Natural killer cell treated with Interleukin-12 subunit alpha and Interleukin-12 subunit beta and Interleukin-15 and Interleukin-18, amount 100 ng/mL, for 72 hours (primary cell): Measurements from ENCODE around the gene MAPK1IP1L. TPM values are rescaled to one million over a fixed set of nuclear protein-coding genes. Genes with fewer than 3 reads are reported as not detected.
"Not testable (repeated sequence)": the region's sequence is repeated elsewhere in the genome, so short reads cannot be mapped to it uniquely, and the experiment has no call there.

Experiments
- ATAC-seq, 2 donors: fragments of 150-1000 bp; cut with Tn5 transposase in 1 of 2; sonication (Bioruptor Pico), chemical (Tn5 transposase) in 1 of 2; 2 replicates each; pipeline ENCODE4 v1.10.0; 2021
- DNase-seq: peaks from one replicate; pipeline ENCODE4 v3.0.0; 2022; ENCODE audit warnings: low spot score
- H3K27ac Mint-ChIP-seq, 2 donors: 1 replicate in 1 of 2; 2 replicates in 1 of 2; pipeline ENCODE4 v1.8.0; 2022; ENCODE audit warnings: mixed read lengths in 2 of 2, mild to moderate bottlenecking in 1 of 2, moderate library complexity in 1 of 2
- H3K27me3 Mint-ChIP-seq, 2 donors: 1 replicate in 1 of 2; 2 replicates in 1 of 2; pipeline ENCODE4 v1.8.0; 2022; ENCODE audit warnings: mixed read lengths in 2 of 2
- H3K36me3 Mint-ChIP-seq: one replicate; pipeline ENCODE4 v1.8.0; 2022; ENCODE audit warnings: mixed read lengths
- H3K4me1 Mint-ChIP-seq, 2 donors: 1 replicate in 1 of 2; 2 replicates in 1 of 2; pipeline ENCODE4 v1.8.0; 2022; ENCODE audit warnings: low read depth in 2 of 2, mixed read lengths in 2 of 2, mild to moderate bottlenecking in 1 of 2
- H3K4me3 Mint-ChIP-seq: one replicate; pipeline ENCODE4 v1.8.0; 2022; ENCODE audit warnings: mixed read lengths
- H3K9me3 Mint-ChIP-seq: 2 replicates; pipeline ENCODE4 v1.8.0; 2022; ENCODE audit warnings: mixed read lengths
- total RNA-seq, 2 donors: library from RNA; stranded (reverse); gene quantifications; one replicate each; pipeline ENCODE4 v1.2.3, GENCODE V29; 2022

MAPK1IP1L gene
- total RNA-seq, 2 donors from 2014 or later, result 99.7 to 119 TPM

DNA sequence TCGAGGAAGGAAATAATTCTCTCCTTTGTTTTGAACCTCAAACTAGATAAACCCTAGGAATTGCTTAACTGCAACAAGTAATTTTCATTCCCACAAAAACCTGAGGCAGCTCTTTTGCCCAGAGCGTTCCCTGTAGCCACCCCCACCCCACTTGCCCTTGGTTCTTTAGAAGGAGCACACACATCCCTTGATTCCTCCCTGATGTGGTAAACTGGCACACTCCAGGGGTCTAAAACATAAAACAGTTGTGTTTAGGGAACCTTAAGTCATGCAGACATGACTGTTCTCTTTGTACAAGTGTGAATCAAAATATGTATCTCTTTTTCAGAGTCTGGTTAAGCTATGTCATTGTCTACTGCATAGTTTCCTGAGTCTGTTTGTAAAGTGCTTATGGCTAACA, 14.0 kb downstream of the MAPK1IP1L start:
- Mint-ChIP-seq H3K27ac (no peak overlapping the region), H3K27me3 (no peaks in the 10 kb centered on the region), H3K4me3 (no peak overlapping the region), H3K4me1 (peaks cover 5 to 20% of the 10 kb centered on the region in 2 donors), H3K36me3 (peaks cover 10% of the 10 kb centered on the region), H3K9me3 (no peaks in the 10 kb centered on the region)
- DNase-seq, result no peak
- no peak for ATAC-seq

DNA sequence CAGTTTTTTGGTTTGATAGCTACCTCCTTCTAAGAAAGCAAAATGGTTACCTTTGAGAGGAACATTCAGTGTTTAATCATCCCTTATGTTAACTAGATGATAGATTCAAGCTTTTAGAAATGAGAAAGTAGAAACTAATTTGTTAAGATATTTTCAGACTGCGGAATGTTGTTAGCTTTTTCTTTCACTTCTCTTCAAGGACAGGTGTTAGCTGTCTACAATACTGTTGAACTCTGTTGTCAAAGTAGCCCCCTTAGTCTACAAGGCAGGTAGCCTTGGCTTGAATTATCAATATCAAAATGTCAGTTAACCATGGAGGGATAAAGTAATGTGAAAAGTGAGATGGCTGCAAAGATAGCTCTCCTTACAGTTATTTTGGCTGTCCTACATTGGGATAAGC, 14.8 kb downstream of the MAPK1IP1L start:
- H3K27ac Mint-ChIP-seq, result no peak overlapping the region
- no peaks in the 10 kb centered on the region for H3K9me3 Mint-ChIP-seq
- peaks cover 10 to 16% of the 10 kb centered on the region in 2 donors for H3K4me1 Mint-ChIP-seq
- ATAC-seq (no peak), DNase-seq (no peak)
- peaks cover 10% of the 10 kb centered on the region for H3K36me3 Mint-ChIP-seq
- H3K4me3 Mint-ChIP-seq, result no peak overlapping the region
- H3K27me3 Mint-ChIP-seq, result no peaks in the 10 kb centered on the region

GRCh38 chr14:55070981-55071411, 19.5 kb downstream of the MAPK1IP1L start:
- no peak overlapping the region for H3K4me3 Mint-ChIP-seq
- DNase-seq (no peak), ATAC-seq (no peak)
- H3K4me1 Mint-ChIP-seq, result peaks cover 17 to 34% of the 10 kb centered on the region in 2 donors
- peak overlapping the region in 1 of 2 donors; percentile 31 for H3K27ac Mint-ChIP-seq
- H3K27me3 Mint-ChIP-seq, result peaks cover 0 to 6% of the 10 kb centered on the region in 2 donors
- no peaks in the 10 kb centered on the region for H3K36me3 Mint-ChIP-seq
- no peaks in the 10 kb centered on the region for H3K9me3 Mint-ChIP-seq

GRCh38 chr14:55071870-55072640, 20.6 kb downstream of the MAPK1IP1L start:
- Mint-ChIP-seq H3K9me3 (no peaks in the 10 kb centered on the region), H3K36me3 (no peaks in the 10 kb centered on the region), H3K4me3 (no peak overlapping the region), H3K27ac (peak overlapping the region in 1 of 2 donors; percentile 31), H3K4me1 (peaks cover 17 to 35% of the 10 kb centered on the region in 2 donors), H3K27me3 (peaks cover 0 to 7% of the 10 kb centered on the region in 2 donors)
- DNase-seq (no peak), ATAC-seq (peak; percentile 67 to 79)

- H3K4me1 Mint-ChIP-seq, result peaks cover 17 to 35% of the 10 kb centered on the region in 2 donors
- peaks cover 0 to 7% of the 10 kb centered on the region in 2 donors for H3K27me3 Mint-ChIP-seq
- no peak overlapping the region for H3K4me3 Mint-ChIP-seq
- no peaks in the 10 kb centered on the region for H3K36me3 Mint-ChIP-seq
- no peaks in the 10 kb centered on the region for H3K9me3 Mint-ChIP-seq
- DNase-seq, result no peak
- no peak for ATAC-seq
- H3K27ac Mint-ChIP-seq, result peak overlapping the region in 1 of 2 donors; percentile 29
Measured at GRCh38 chr14:55073856-55074255, 22.4 kb downstream of the MAPK1IP1L start.

GRCh38 chr14:55074662-55075061, 23.2 kb downstream of the MAPK1IP1L start:
- DNase-seq, result no peak
- peak in 1 of 2 donors; percentile 52 for ATAC-seq
- H3K27me3 Mint-ChIP-seq, result peaks cover 0 to 7% of the 10 kb centered on the region in 2 donors
- peak overlapping the region; percentile 17 to 29 for H3K27ac Mint-ChIP-seq
- no peaks in the 10 kb centered on the region for H3K9me3 Mint-ChIP-seq
- no peaks in the 10 kb centered on the region for H3K36me3 Mint-ChIP-seq
- H3K4me3 Mint-ChIP-seq, result peak overlapping the region; percentile 75
- H3K4me1 Mint-ChIP-seq, result peaks cover 17 to 35% of the 10 kb centered on the region in 2 donors

DNA sequence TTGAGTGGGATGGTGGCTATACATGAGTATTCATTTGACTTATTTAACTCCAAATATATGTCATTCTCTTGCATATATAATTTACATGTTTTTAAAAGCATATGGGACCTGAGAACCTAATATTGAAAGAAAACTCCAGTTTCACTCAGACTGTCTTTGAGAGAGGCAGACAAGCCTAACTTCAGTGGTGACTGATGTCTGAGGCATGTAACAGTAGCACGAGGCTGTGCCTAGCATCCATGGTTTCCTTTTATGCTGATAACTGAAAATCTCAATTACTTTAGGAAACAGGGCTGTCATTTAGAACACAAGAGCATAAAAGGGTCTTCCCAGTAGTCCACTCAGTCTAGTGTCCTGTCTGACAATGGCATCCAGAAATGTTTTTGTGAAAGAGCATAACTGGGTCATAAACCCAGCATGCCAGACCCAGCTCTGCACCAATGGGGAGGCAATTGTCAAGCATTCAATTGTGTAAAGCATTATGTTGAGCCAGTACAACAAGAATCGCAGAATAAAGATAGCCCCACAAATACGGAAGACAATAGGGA, 24.3 kb downstream of the MAPK1IP1L start:
- DNase-seq, result no peak
- Mint-ChIP-seq H3K4me3 (peak overlapping the region; percentile 75), H3K27ac (peak overlapping the region in 1 of 2 donors; percentile 29), H3K36me3 (no peaks in the 10 kb centered on the region), H3K27me3 (peaks cover 0 to 7% of the 10 kb centered on the region in 2 donors), H3K4me1 (peaks cover 17 to 35% of the 10 kb centered on the region in 2 donors), H3K9me3 (no peaks in the 10 kb centered on the region)
- no peak for ATAC-seq

GRCh38 chr14:55077170-55078151, 26.0 kb downstream of the MAPK1IP1L start:
- H3K9me3 Mint-ChIP-seq, result no peaks in the 10 kb centered on the region
- H3K4me1 Mint-ChIP-seq, result peaks cover 8 to 19% of the 10 kb centered on the region in 2 donors
- no peak overlapping the region for H3K4me3 Mint-ChIP-seq
- ATAC-seq (peak in 1 of 2 donors; percentile 55), DNase-seq (no peak)
- H3K27me3 Mint-ChIP-seq, result peaks cover 0 to 7% of the 10 kb centered on the region in 2 donors
- no peaks in the 10 kb centered on the region for H3K36me3 Mint-ChIP-seq
- H3K27ac Mint-ChIP-seq, result no peak overlapping the region

GRCh38 chr14:55079961-55080360, 28.5 kb downstream of the MAPK1IP1L start:
- not testable (repeated sequence) for H3K9me3 Mint-ChIP-seq, H3K4me3 Mint-ChIP-seq, ATAC-seq, H3K36me3 Mint-ChIP-seq, H3K4me1 Mint-ChIP-seq, DNase-seq, H3K27ac Mint-ChIP-seq, H3K27me3 Mint-ChIP-seq

DNA sequence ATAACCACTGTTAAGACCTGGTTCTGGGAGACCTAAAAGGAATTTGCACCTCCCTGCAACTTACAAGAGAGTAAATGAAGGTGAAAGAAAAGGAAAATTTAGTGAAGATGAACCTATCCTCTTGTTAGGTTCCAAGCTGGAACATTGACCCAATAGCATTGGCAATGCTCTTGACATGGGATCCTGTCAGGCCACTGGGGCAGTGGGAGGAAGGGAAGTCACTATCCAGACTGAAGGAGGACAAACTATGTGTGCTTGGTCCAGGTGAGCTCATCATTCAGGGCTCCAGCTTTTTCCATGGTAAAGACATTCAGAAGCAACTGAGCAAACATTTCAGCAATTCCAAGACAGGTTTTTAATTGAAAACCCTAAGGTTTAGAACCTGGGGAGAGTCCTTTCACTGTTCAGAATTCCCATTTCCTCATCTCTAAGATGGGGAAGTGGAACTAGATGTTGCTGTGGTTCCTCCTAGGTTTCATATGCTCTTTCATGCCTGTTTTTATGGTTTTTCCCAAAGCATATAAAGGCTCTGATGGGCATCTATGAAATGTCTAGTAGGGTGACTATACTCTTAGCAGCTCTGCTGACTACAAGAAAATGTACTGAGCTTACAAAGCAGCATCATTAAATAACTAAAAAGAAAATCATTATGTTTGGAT, 33.1 kb downstream of the MAPK1IP1L start:
- no peak overlapping the region for H3K4me3 Mint-ChIP-seq
- H3K4me1 Mint-ChIP-seq, result peaks cover 2 to 3% of the 10 kb centered on the region in 2 donors
- ATAC-seq, result no peak
- H3K27ac Mint-ChIP-seq, result no peak overlapping the region
- no peak for DNase-seq
- no peaks in the 10 kb centered on the region for H3K36me3 Mint-ChIP-seq
- H3K27me3 Mint-ChIP-seq, result no peaks in the 10 kb centered on the region
- H3K9me3 Mint-ChIP-seq, result no peaks in the 10 kb centered on the region

GRCh38 chr14:55085060-55085660, 33.7 kb downstream of the MAPK1IP1L start:
- H3K27ac Mint-ChIP-seq, result no peak overlapping the region
- H3K4me3 Mint-ChIP-seq, result no peak overlapping the region
- ATAC-seq (no peak), DNase-seq (no peak)
- H3K36me3 Mint-ChIP-seq, result no peaks in the 10 kb centered on the region
- H3K9me3 Mint-ChIP-seq, result no peaks in the 10 kb centered on the region
- H3K4me1 Mint-ChIP-seq, result peaks cover 5 to 9% of the 10 kb centered on the region in 2 donors
- H3K27me3 Mint-ChIP-seq, result no peaks in the 10 kb centered on the region

DNA sequence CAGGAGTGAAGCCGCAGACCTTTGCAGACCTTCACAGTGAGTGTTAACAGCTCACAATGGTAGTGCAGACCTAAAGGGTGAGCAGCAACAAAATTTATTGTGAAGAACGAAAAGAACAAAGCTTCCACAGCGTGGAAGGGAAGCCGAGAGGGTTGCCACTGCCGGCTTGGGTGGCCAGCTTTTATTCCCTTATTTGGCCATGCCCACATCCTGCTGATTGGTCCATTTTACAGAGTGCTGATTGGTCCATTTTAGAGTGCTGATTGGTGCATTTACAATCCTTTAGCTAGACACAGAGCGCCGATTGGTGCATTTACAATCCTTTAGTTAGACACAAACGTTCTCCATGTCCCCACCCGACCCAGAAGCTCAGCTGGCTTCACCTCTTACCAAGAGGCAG, 35.5 kb downstream of the MAPK1IP1L start:
- DNase-seq (no peak), ATAC-seq (no peak)
- peaks cover 8 to 13% of the 10 kb centered on the region in 2 donors for H3K4me1 Mint-ChIP-seq

DNA sequence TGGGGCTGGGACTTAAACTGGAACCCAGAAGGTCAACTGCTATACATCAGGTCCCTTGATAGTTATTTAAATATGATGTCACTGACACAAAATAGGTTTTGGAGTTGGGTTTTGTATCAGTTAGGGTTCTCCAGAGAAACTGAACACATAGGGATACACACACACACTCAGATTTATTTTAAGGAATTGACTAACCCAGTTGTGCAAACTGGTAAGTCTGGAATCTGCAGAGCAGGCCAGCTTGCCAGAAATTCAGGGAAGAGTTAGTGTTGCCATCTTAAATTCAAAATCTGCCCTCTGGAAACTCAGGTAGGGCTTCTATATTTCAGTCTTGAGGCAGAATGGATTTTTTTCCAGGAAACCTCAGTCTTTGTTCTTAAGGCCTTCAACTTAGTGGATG, 36.9 kb downstream of the MAPK1IP1L start:
- H3K27ac Mint-ChIP-seq, result no peak overlapping the region
- no peak for ATAC-seq
- H3K4me3 Mint-ChIP-seq, result no peak overlapping the region
- no peaks in the 10 kb centered on the region for H3K27me3 Mint-ChIP-seq
- H3K4me1 Mint-ChIP-seq, result peaks cover 8 to 21% of the 10 kb centered on the region in 2 donors
- H3K9me3 Mint-ChIP-seq, result no peaks in the 10 kb centered on the region
- no peaks in the 10 kb centered on the region for H3K36me3 Mint-ChIP-seq
- no peak for DNase-seq

More for the DNA sequence above, 35.5 kb downstream of the MAPK1IP1L start:
- Mint-ChIP-seq H3K9me3 (no peaks in the 10 kb centered on the region), H3K4me3 (no peak overlapping the region), H3K36me3 (no peaks in the 10 kb centered on the region), H3K27me3 (no peaks in the 10 kb centered on the region), H3K27ac (no peak overlapping the region)
